Endodermal cell (in vitro differentiated cells): ENCODE measurements around the gene MAP3K6. TPM values are rescaled to one million over a fixed set of nuclear protein-coding genes. Genes with fewer than 3 reads are reported as not detected.

Experiments
- DNase-seq: peaks from one replicate; pipeline ENCODE4 v3.0.0-alpha.2; 2017
- H3K27ac ChIP-seq: 2 replicates; pipeline ENCODE4 v1.5.1; 2013; ENCODE audit warnings: mild to moderate bottlenecking, low read depth, low read length, moderate library complexity
- H3K27me3 ChIP-seq: 2 replicates; pipeline ENCODE4 v1.6.1; 2013; ENCODE audit warnings: mild to moderate bottlenecking, low read length, moderate library complexity; ENCODE audit not compliant: insufficient read depth, control insufficient read depth, poor library complexity, severe bottlenecking
- H3K36me3 ChIP-seq: 2 replicates; pipeline ENCODE4 v1.7.0; 2013; ENCODE audit warnings: mild to moderate bottlenecking, low read length, moderate library complexity; ENCODE audit not compliant: control insufficient read depth, insufficient read depth
- H3K4me1 ChIP-seq: one replicate; pipeline ENCODE4 v1.7.0; 2013; ENCODE audit warnings: low read length; ENCODE audit not compliant: control insufficient read depth, insufficient read depth
- H3K4me3 ChIP-seq: 2 replicates; pipeline ENCODE4 v1.5.1; 2013; ENCODE audit warnings: mild to moderate bottlenecking, low read length, moderate library complexity
- H3K9ac ChIP-seq: 2 replicates; pipeline ENCODE4 v1.6.1; 2013; ENCODE audit warnings: mild to moderate bottlenecking, low read length, moderate library complexity; ENCODE audit not compliant: poor library complexity, severe bottlenecking; ENCODE audit errors: extremely low read depth
- H3K9me3 ChIP-seq: 2 replicates; pipeline ENCODE4 v1.6.1; 2013; ENCODE audit warnings: mild to moderate bottlenecking, low read length, moderate library complexity; ENCODE audit not compliant: control insufficient read depth
- H3K27ac Mint-ChIP-seq: 2 replicates; pipeline ENCODE4 v1.8.0; 2020; ENCODE audit warnings: mixed read lengths
- H3K27me3 Mint-ChIP-seq: 2 replicates; pipeline ENCODE4 v1.8.0; 2021; ENCODE audit warnings: mild to moderate bottlenecking, mixed read lengths; ENCODE audit not compliant: insufficient read depth
- H3K36me3 Mint-ChIP-seq: 2 replicates; pipeline ENCODE4 v1.8.0; 2020; ENCODE audit warnings: low read depth, mixed read lengths
- H3K4me1 Mint-ChIP-seq: 2 replicates; pipeline ENCODE4 v1.8.0; 2020; ENCODE audit warnings: mixed read lengths
- H3K4me3 Mint-ChIP-seq: 2 replicates; pipeline ENCODE4 v1.8.0; 2020; ENCODE audit warnings: mild to moderate bottlenecking, moderate library complexity, mixed read lengths
- H3K9me3 Mint-ChIP-seq: 2 replicates; pipeline ENCODE4 v1.8.0; 2020; ENCODE audit warnings: mild to moderate bottlenecking, mixed read lengths
- CTCF ChIP-seq: fragments of 200-600 bp; sonication (generic); conservative IDR thresholded peaks from 2 replicates; pipeline ENCODE4 v1.5.0; 2021; ENCODE audit warnings: antibody characterized with exemption, mild to moderate bottlenecking
- WGBS, 2 experiments: methylation state at CpG; one replicate each; pipeline versions ENCODE4 v1.1.5 to v1.1.7; 2013; ENCODE audit warnings: missing lambda C conversion rate in 2 of 2, mixed read lengths in 1 of 2; ENCODE audit not compliant: insufficient coverage in 1 of 2, insufficient read length in 1 of 2; 5-methylcytosine and 5-hydroxymethylcytosine counted together
- long read RNA-seq, 4 experiments: library from polyadenylated mRNA in 2 of 4; library from RNA in 1 of 4; library from capped mRNA in 1 of 4; stranded (forward) in 3 of 4; unstranded in 1 of 4; transcript quantifications; one replicate each; pipeline ENCODE4 v2.0.0, GENCODE V29; 2020 to 2021; ENCODE audit warnings: inconsistent platforms in 1 of 4
- polyA plus RNA-seq, 2 experiments: library from polyadenylated mRNA; stranded (reverse); fragments of 50-300 nt; gene quantifications; one replicate each; pipeline ENCODE4 v1.2.3, GENCODE V29; 2013
- total RNA-seq, 2 donors: library from RNA; stranded (reverse); fragmentation: NEBNext Ultra II Directional in 1 of 2; extraction: Animal tissue kit (Norgen Biotek cat#: 25700) in 1 of 2; gene quantifications; 2 replicates in 1 of 2; 3 replicates in 1 of 2; pipeline ENCODE4 v1.2.1, GENCODE V29; 2021

Gene MAP3K6
- total RNA-seq, result 10 to 100 TPM in 1 of 2 donors, 1 to 10 TPM in 1; 6.6 to 11.5 TPM
- polyA plus RNA-seq (2013, experiment 1 of 2), result 14.9 TPM
- polyA plus RNA-seq (2013, experiment 2 of 2), result 14.3 TPM
- long read RNA-seq, experiment 1, partial matches to known transcripts, result 1 of 3 reads
- long read RNA-seq, experiment 1, other reads (novel, unspliced or antisense), result 2 of 3 reads
- long read RNA-seq, experiment 2, full-length matches to known transcripts, result 7 of 14 reads
- long read RNA-seq, experiment 2, partial matches to known transcripts, result 4 of 14 reads
- long read RNA-seq, experiment 2, other reads (novel, unspliced or antisense), result 3 of 14 reads
- long read RNA-seq, experiment 3, partial matches to known transcripts, result 3 of 5 reads
- long read RNA-seq, experiment 3, other reads (novel, unspliced or antisense), result 2 of 5 reads
- long read RNA-seq, experiment 4, partial matches to known transcripts, result 2 of 2 reads
- long read RNA-seq, experiment 4, other reads (novel, unspliced or antisense), result 0 of 2 reads

- H3K27ac Mint-ChIP-seq, result peak within 1 kb of the TSS; percentile 85
- Histone ChIP-seq H3K27me3 (peaks cover 4% of the 10 kb centered on the region), H3K27ac (peak within 1 kb of the TSS; percentile 72), H3K4me1 (no peaks in the 10 kb centered on the region), H3K9ac (peak within 1 kb of the TSS; percentile 57), H3K36me3 (no peaks in the 10 kb centered on the region), H3K4me3 (peak within 1 kb of the TSS; percentile 88), H3K9me3 (no peaks in the 10 kb centered on the region)
- H3K4me1 Mint-ChIP-seq, result peaks cover 12% of the 10 kb centered on the region
- H3K4me3 Mint-ChIP-seq, result peak within 1 kb of the TSS; percentile 70
- TF ChIP-seq CTCF, result peak; percentile 57
- H3K27me3 Mint-ChIP-seq, result peaks cover 20% of the 10 kb centered on the region
- 0 to 1% methylated on average over 14 to 67 of the region's 67 CpGs for WGBS, 2 experiments
- no peaks in the 10 kb centered on the region for H3K36me3 Mint-ChIP-seq
- peak; percentile 92 for DNase-seq
- no peaks in the 10 kb centered on the region for H3K9me3 Mint-ChIP-seq
Measured at GRCh38 chr1:27366411-27367159, at the start of gene MAP3K6. TSS of gene MAP3K6 (minus strand) at chr1:27366961. CDS start at chr1:27366597, 364 bp downstream.

DNA sequence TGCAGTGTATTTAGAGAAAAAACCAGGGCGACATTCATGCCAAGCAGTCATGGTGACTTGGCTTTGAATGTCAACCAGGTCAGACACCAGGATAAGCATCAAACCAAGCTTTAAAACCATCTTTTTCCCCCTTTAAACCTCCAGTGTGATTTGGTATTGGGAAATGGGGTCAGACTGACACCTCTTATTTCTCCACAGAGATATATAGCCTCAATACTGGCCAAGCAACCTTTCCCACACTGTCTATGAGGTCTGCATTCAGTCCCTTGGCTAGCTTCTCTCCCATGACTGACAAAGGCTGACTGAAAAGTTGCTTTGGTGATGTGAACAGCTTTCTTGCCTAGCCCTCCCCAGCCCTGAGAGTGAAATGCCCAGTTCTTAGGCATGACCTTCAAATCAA is 47.3 kb upstream of the MAP3K6 start:
- Mint-ChIP-seq H3K4me1 (peaks cover 19% of the 10 kb centered on the region), H3K27me3 (no peaks in the 10 kb centered on the region), H3K27ac (no peak overlapping the region), H3K9me3 (no peaks in the 10 kb centered on the region), H3K36me3 (peaks cover 77% of the 10 kb centered on the region), H3K4me3 (no peak overlapping the region)
- Histone ChIP-seq H3K4me3 (no peak overlapping the region), H3K36me3 (peaks cover 83% of the 10 kb centered on the region), H3K27me3 (no peaks in the 10 kb centered on the region), H3K9ac (no peak overlapping the region), H3K4me1 (peaks cover 5% of the 10 kb centered on the region), H3K27ac (no peak overlapping the region), H3K9me3 (no peaks in the 10 kb centered on the region)
- 100% methylated on average over 1 of the region's 1 CpG; no CpG with 5 or more reads in 1 of the 2 experiments for WGBS, 2 experiments
- no peak for TF ChIP-seq CTCF
- no peak for DNase-seq

GRCh38 chr1:27413004-27413403 is 46.2 kb upstream of the MAP3K6 start:
- H3K27ac Mint-ChIP-seq, result no peak overlapping the region
- Histone ChIP-seq H3K4me1 (no peaks in the 10 kb centered on the region), H3K4me3 (no peak overlapping the region), H3K27me3 (no peaks in the 10 kb centered on the region), H3K36me3 (peaks cover 86% of the 10 kb centered on the region), H3K9ac (no peak overlapping the region), H3K27ac (no peak overlapping the region), H3K9me3 (no peaks in the 10 kb centered on the region)
- no peaks in the 10 kb centered on the region for H3K9me3 Mint-ChIP-seq
- H3K36me3 Mint-ChIP-seq, result peaks cover 86% of the 10 kb centered on the region
- no peak for DNase-seq
- H3K4me1 Mint-ChIP-seq, result peaks cover 8% of the 10 kb centered on the region
- 96 to 100% methylated on average over 2 to 4 of the region's 4 CpGs for WGBS, 2 experiments
- no peak for TF ChIP-seq CTCF
- H3K4me3 Mint-ChIP-seq, result no peak overlapping the region
- H3K27me3 Mint-ChIP-seq, result no peaks in the 10 kb centered on the region
